ENCODE measurements around the gene MARK2. TPM values are rescaled to one million over a fixed set of nuclear protein-coding genes. Genes with fewer than 3 reads are reported as not detected.

MARK2 gene
- total and polyA plus RNA-seq, 2 of the 8 experiments (the other 6 are each of a cell fraction or from before 2014, with no cell fraction given), result 19.3 to 58.5 TPM

- POLR2A ChIA-PET (ENCODE audit: partially characterized antibody), result interaction anchor here (0.7 to 6.6 kb wide), 15 partner anchors 8 to 1067 kb away, joined by 3 to 74 read pairs (median 4); partner anchors contain the start of genes COX8A, MARK2, RCOR2 and ZFTA
- TF ChIP-seq ATF3 (IDR thresholded peaks at IDR 0.05; ENCODE audit: insufficient read depth, low read depth, low read length), result no peak
- no peak for TF ChIP-seq EGR1 (IDR thresholded peaks at IDR 0.05; ENCODE audit: borderline replicate concordance, low read depth, low read length)
- no peak for TF ChIP-seq TAF7 (optimal IDR thresholded peaks at IDR 0.05; ENCODE audit: borderline replicate concordance, low read depth, low read length)
- TF ChIP-seq, protein P1, sequence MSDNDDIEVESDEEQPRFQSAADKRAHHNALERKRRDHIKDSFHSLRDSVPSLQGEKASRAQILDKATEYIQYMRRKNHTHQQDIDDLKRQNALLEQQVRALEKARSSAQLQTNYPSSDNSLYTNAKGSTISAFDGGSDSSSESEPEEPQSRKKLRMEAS (IDR thresholded peaks at IDR 0.05), result no peak
- no peak for TF ChIP-seq SP4 (IDR thresholded peaks at IDR 0.05; ENCODE audit: low read length)
- TF ChIP-seq, protein P2, sequence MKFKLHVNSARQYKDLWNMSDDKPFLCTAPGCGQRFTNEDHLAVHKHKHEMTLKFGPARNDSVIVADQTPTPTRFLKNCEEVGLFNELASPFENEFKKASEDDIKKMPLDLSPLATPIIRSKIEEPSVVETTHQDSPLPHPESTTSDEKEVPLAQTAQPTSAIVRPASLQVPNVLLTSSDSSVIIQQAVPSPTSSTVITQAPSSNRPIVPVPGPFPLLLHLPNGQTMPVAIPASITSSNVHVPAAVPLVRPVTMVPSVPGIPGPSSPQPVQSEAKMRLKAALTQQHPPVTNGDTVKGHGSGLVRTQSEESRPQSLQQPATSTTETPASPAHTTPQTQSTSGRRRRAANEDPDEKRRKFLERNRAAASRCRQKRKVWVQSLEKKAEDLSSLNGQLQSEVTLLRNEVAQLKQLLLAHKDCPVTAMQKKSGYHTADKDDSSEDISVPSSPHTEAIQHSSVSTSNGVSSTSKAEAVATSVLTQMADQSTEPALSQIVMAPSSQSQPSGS (IDR thresholded peaks at IDR 0.05; ENCODE audit: low read length), result no peak
- no peak for TF ChIP-seq BRCA1 (IDR thresholded peaks at IDR 0.05; ENCODE audit: low read depth, low read length)
- TF ChIP-seq GABPA (IDR thresholded peaks at IDR 0.05; ENCODE audit: borderline replicate concordance, insufficient read depth, low read length), result no peak
- TF ChIP-seq SP2 (IDR thresholded peaks at IDR 0.05; ENCODE audit: low read length), result no peak
Measured at GRCh38 chr11:63908631-63909401, 69.9 kb downstream of the MARK2 start.

More at GRCh38 chr11:63908631-63909401, 69.9 kb downstream of the MARK2 start:
- H3K27me3 ChIP-seq (replicated peaks in 1 of 4; ENCODE audit: control insufficient read depth in 3 of 4, extremely low read depth in 1 of 4, insufficient read depth in 3 of 4, low read length in 3 of 4), result no peaks in the 10 kb centered on the region
- no peak overlapping the region for H4K5ac ChIP-seq (ENCODE audit: insufficient read length, low read depth, low read length)
- H3K36me3 ChIP-seq (ENCODE audit: control insufficient read depth in 2 of 4, insufficient read depth in 4 of 4, low read length in 3 of 4), result peaks cover 5 to 41% (median 12%) of the 10 kb centered on the region in 4 experiments; a peak in 7 of 8 replicates
- H4K8ac ChIP-seq (ENCODE audit: extremely low read depth, insufficient read depth, low read length), result no peak overlapping the region
- no peak overlapping the region; the same call in 1 of the 2 replicates for H2BK20ac ChIP-seq (ENCODE audit: low read length)
- H2AFZ ChIP-seq (ENCODE audit: low read length), result no peak overlapping the region
- H3K4me2 ChIP-seq (ENCODE audit: insufficient read depth in 1 of 2, low read depth in 2 of 2, low read length in 2 of 2), result peak overlapping the region in 1 of 2 experiments; percentile 33; a peak in 2 of 4 replicates
- H3K9ac ChIP-seq (replicated peaks in 1 of 4; ENCODE audit: extremely low read depth in 1 of 4, low read depth in 3 of 4, low read length in 3 of 4), result no peak overlapping the region
- no peak overlapping the region for H2BK120ac ChIP-seq (replicated peaks; ENCODE audit: low read depth, low read length)
- FAIRE-seq, result no peak
- no peak overlapping the region for H3K4ac ChIP-seq (replicated peaks; ENCODE audit: insufficient read length, low read depth, low read length)
- no peak overlapping the region for H3K14ac ChIP-seq (ENCODE audit: insufficient read length)
- 89% methylated on average over 40 of the region's 46 CpGs; no CpG with 5 or more reads in 1 of the 2 experiments for WGBS, 2 experiments (ENCODE audit: extremely low coverage in 1 of 2, insufficient coverage in 1 of 2, insufficient read length in 1 of 2, insufficient replicate concordance in 2 of 2, low coverage in 1 of 2, low lambda C conversion rate in 2 of 2, missing lambda C conversion rate in 1 of 2)
- H3K79me2 ChIP-seq (ENCODE audit: control insufficient read depth in 1 of 2, insufficient read depth in 2 of 2, low read length in 2 of 2), result peaks cover 0 to 2% of the 10 kb centered on the region in 2 experiments; a peak in 1 of 4 replicates
- peak overlapping the region; percentile 53; the same call in 1 of the 2 replicates for H2BK12ac ChIP-seq (ENCODE audit: low read depth, low read length)
- peak overlapping the region; percentile 52 for H3K18ac ChIP-seq (ENCODE audit: extremely low read depth, low read length)
- peak overlapping the region; percentile 33; the same call in 1 of the 2 replicates for H2AK5ac ChIP-seq (ENCODE audit: low read depth, low read length)
- H2BK5ac ChIP-seq (ENCODE audit: low read depth, low read length), result peak overlapping the region; percentile 78
- no peak for DNase-seq (ENCODE audit: low read depth in 1 of 2, low spot score in 2 of 2)
- no peak overlapping the region; the same call in 1 of the 2 replicates for H3K27ac ChIP-seq (ENCODE audit: low read depth, low read length)
- H3K4me3 ChIP-seq (ENCODE audit: extremely low read depth in 1 of 4, insufficient read depth in 2 of 4, low read depth in 3 of 4, low read length in 4 of 4), result peak overlapping the region in 1 of 4 experiments; percentile 23; a peak in 1 of 8 replicates
- no peak overlapping the region for H4K91ac ChIP-seq (replicated peaks; ENCODE audit: insufficient read length, low read length)
- no peaks in the 10 kb centered on the region; the same call in 1 of the 2 replicates for H3K23me2 ChIP-seq (ENCODE audit: low read depth, low read length)
- H3K23ac ChIP-seq (ENCODE audit: insufficient read length), result no peak overlapping the region
- H4K20me1 ChIP-seq (replicated peaks in 1 of 2; ENCODE audit: control insufficient read depth in 1 of 2, insufficient read depth in 2 of 2, low read length in 2 of 2), result peaks cover 6 to 7% of the 10 kb centered on the region in 2 experiments
- no peaks in the 10 kb centered on the region for H3K9me3 ChIP-seq (ENCODE audit: insufficient read depth in 2 of 2, low read depth in 1 of 2, low read length in 1 of 2)
- peaks cover 7% of the 10 kb centered on the region for H3K79me1 ChIP-seq (ENCODE audit: low read depth, low read length)
- peaks cover 6 to 51% (median 41%) of the 10 kb centered on the region in 4 experiments for H3K4me1 ChIP-seq (replicated peaks in 1 of 4; ENCODE audit: control insufficient read depth in 3 of 4, insufficient read depth in 4 of 4, low read length in 3 of 4)
- CTCF ChIA-PET (ENCODE audit: partially characterized antibody), result interaction anchor here (0.7 to 2.3 kb wide), 10 partner anchors 9 to 82 kb away, joined by 3 to 11 read pairs (median 4); no protein-coding TSS in a partner anchor
- no peak overlapping the region for H2BK15ac ChIP-seq (ENCODE audit: low read length)
- H3K56ac ChIP-seq (replicated peaks; ENCODE audit: insufficient read length, low read depth, low read length), result no peak overlapping the region
